Endothelial cell of umbilical vein (primary cell): ENCODE measurements around the gene HSD17B11. TPM values are rescaled to one million over a fixed set of nuclear protein-coding genes. Genes with fewer than 3 reads are reported as not detected.

Experiments used
- BruUV-seq: library from RNA; stranded (reverse); fragments of 400-500 nt; replicated peaks from 2 replicates; lab custom pipeline; 2021; lab: Mats Ljungman, UMichigan
- CTCF ChIA-PET: fragments of 300-600, 350-600 bp; sonication (Branson Sonifier 250); formaldehyde crosslinking; loops from one replicate; lab custom pipeline; 2021; ENCODE audit warnings: antibody characterized with exemption, inconsistent platforms; lab: Charles Lee
- POLR2A ChIA-PET: fragments of 300-600, 350-600 bp; sonication (Branson Sonifier 250); formaldehyde crosslinking; loops from one replicate; lab custom pipeline; 2021; ENCODE audit warnings: antibody characterized with exemption, inconsistent platforms; lab: Charles Lee
- DNase-seq: peaks from one replicate; pipeline ENCODE4 v3.0.0-alpha.2; 2011; ENCODE audit warnings: low read depth, low spot score
- FAIRE-seq: peaks from 2 replicates; lab custom pipeline; 2011; peaks lifted over from hg19 to GRCh38; lab: Jason Lieb, UNC
- H2AFZ ChIP-seq: 2 replicates; pipeline ENCODE4 v1.6.0; 2012; ENCODE audit warnings: low read depth, low read length, control low read depth, inconsistent platforms
- H3K27ac ChIP-seq: 2 replicates; pipeline ENCODE4 v1.5.1; 2011; ENCODE audit warnings: low read depth, mild to moderate bottlenecking, control low read depth, low read length, moderate library complexity; ENCODE audit not compliant: insufficient read depth
- H3K27me3 ChIP-seq, 2 experiments: 2 replicates each; pipeline versions ENCODE4 v1.6.0 to v1.6.1; 2011; ENCODE audit warnings: low read length in 2 of 2, mixed read lengths in 1 of 2; ENCODE audit not compliant: control insufficient read depth in 2 of 2, insufficient read depth in 2 of 2
- H3K36me3 ChIP-seq, 2 experiments: 2 replicates in 1 of 2; 3 replicates in 1 of 2; pipeline ENCODE4 v1.5.1; 2011; ENCODE audit warnings: low read length in 2 of 2, mild to moderate bottlenecking in 1 of 2, moderate library complexity in 1 of 2; ENCODE audit not compliant: control insufficient read depth in 2 of 2, insufficient read depth in 2 of 2; ENCODE audit errors: extremely low read depth in 1 of 2
- H3K4me1 ChIP-seq: 3 replicates; pipeline ENCODE4 v1.5.1; 2011; ENCODE audit warnings: mild to moderate bottlenecking, low read length; ENCODE audit not compliant: control insufficient read depth, insufficient read depth; ENCODE audit errors: extremely low read depth
- H3K4me2 ChIP-seq: 2 replicates; pipeline ENCODE4 v1.6.1; 2011; ENCODE audit warnings: low read length, control low read depth, mixed read lengths; ENCODE audit not compliant: insufficient read depth
- H3K4me3 ChIP-seq, 3 experiments: fragments of 200-600 bp in 1 of 3; sonication (generic), shearing (Covaris generic) in 1 of 3; replicated peaks in 1 of 3; 2 replicates each; pipeline ENCODE4 v1.5.1; 2011 to 2016; ENCODE audit warnings: control low read depth in 3 of 3, low read length in 3 of 3, mild to moderate bottlenecking in 2 of 3, inconsistent platforms in 1 of 3, low read depth in 1 of 3, moderate library complexity in 1 of 3; ENCODE audit not compliant: insufficient read depth in 1 of 3
- H3K79me2 ChIP-seq: 2 replicates; pipeline ENCODE4 v1.6.0; 2012; ENCODE audit warnings: low read length, inconsistent platforms; ENCODE audit not compliant: control insufficient read depth, insufficient read depth
- H3K9ac ChIP-seq: replicated peaks from 2 replicates; pipeline ENCODE3; 2011; ENCODE audit warnings: low read length, control low read depth; ENCODE audit not compliant: insufficient read depth; ENCODE audit errors: extremely low read depth
- H3K9me1 ChIP-seq: replicated peaks from 3 replicates; pipeline ENCODE4 v1.6.0; 2011; ENCODE audit warnings: mild to moderate bottlenecking, low read length; ENCODE audit not compliant: control insufficient read depth, insufficient read depth; ENCODE audit errors: extremely low read depth
- H3K9me3 ChIP-seq: replicated peaks from 2 replicates; pipeline ENCODE4 v1.5.1; 2012; ENCODE audit warnings: low read length, inconsistent platforms; ENCODE audit not compliant: control insufficient read depth, insufficient read depth
- H4K20me1 ChIP-seq: replicated peaks from 2 replicates; pipeline ENCODE3; 2011; ENCODE audit warnings: mild to moderate bottlenecking, low read length; ENCODE audit not compliant: control insufficient read depth, insufficient read depth; ENCODE audit errors: extremely low read depth
- EZH2 ChIP-seq: IDR thresholded peaks from 2 replicates; pipeline ENCODE4 v1.6.1; 2012; ENCODE audit warnings: borderline replicate concordance, low read depth, mild to moderate bottlenecking, moderate library complexity, low read length, inconsistent platforms; ENCODE audit not compliant: severe bottlenecking
- FOS ChIP-seq: IDR thresholded peaks from 2 replicates; pipeline ENCODE4 v1.6.1; 2011; ENCODE audit warnings: mild to moderate bottlenecking, low read length, moderate library complexity, borderline replicate concordance; ENCODE audit not compliant: insufficient read depth
- GATA2 ChIP-seq: IDR thresholded peaks from 2 replicates; pipeline ENCODE4 v1.7.0; 2011; ENCODE audit warnings: low read depth, mild to moderate bottlenecking, moderate library complexity, mixed read lengths, low read length; ENCODE audit not compliant: insufficient read length, insufficient read depth
- JUN ChIP-seq: IDR thresholded peaks from 2 replicates; pipeline ENCODE4 v1.6.1; 2011; ENCODE audit warnings: borderline replicate concordance, low read depth; ENCODE audit not compliant: insufficient read length, insufficient read depth
- MYC ChIP-seq: IDR thresholded peaks from one replicate; pipeline ENCODE4 v1.6.1; 2011; ENCODE audit warnings: mild to moderate bottlenecking, low read depth, low read length
- POLR2A ChIP-seq: IDR thresholded peaks from 2 replicates; pipeline ENCODE4 v1.6.1; 2012; ENCODE audit warnings: low read depth, mild to moderate bottlenecking, control low read depth, low read length
- POLR2AphosphoS5 ChIP-seq: IDR thresholded peaks from 2 replicates; pipeline ENCODE4 v1.6.1; 2012; ENCODE audit warnings: low read depth, mild to moderate bottlenecking, control low read depth, low read length, moderate library complexity; ENCODE audit not compliant: insufficient read depth
- dilution Hi-C: fragments of 300-500 bp; cut with MboI; formaldehyde crosslinking; loops from one replicate; pipeline ENCODE4 v1.15.0; 2019; ENCODE audit warnings: low sequenced_read_pairs; ENCODE audit not compliant: extremely low pct_ligation_motif_present
- intact Hi-C: fragments of 100-400 bp; cut with micrococcal nuclease; formaldehyde crosslinking; loops from one replicate; pipeline ENCODE4 v1.10.0; 2022
- polyA plus RNA-seq, 4 experiments: library from polyadenylated mRNA; depleted of rRNA in 3 of 4; stranded (reverse) in 3 of 4; unstranded in 1 of 4; fragments of >200 nt; gene quantifications; 2 replicates each; pipeline versions ENCODE4 v1.2.1 to v1.2.3, GENCODE V29; 2011 to 2012; ENCODE audit warnings: missing spikeins in 1 of 4
- total RNA-seq: library from RNA; stranded (reverse); gene quantifications from 2 replicates; pipeline ENCODE4 v1.2.3, GENCODE V29; 2021
- TF ChIP-seq, protein P1 (sequence below): IDR thresholded peaks from 2 replicates; pipeline ENCODE4 v1.6.1; 2011; ENCODE audit not compliant: insufficient read depth, insufficient read length
- TF ChIP-seq, protein P2 (sequence below), 2 donors: IDR thresholded peaks; 1 replicate in 1 of 2; 2 replicates in 1 of 2; pipeline ENCODE4 v1.5.1; 2011; ENCODE audit warnings: low read length in 2 of 2, mild to moderate bottlenecking in 2 of 2, moderate library complexity in 2 of 2, control low read depth in 1 of 2, inconsistent platforms in 1 of 2, low read depth in 1 of 2; ENCODE audit not compliant: insufficient read depth in 1 of 2; ENCODE audit errors: extremely low read depth in 1 of 2

HSD17B11 gene
- total and polyA plus RNA-seq, 2 donors (not counting 3 experiments of a cell fraction or from before 2014, with no cell fraction given): 10.7 to 21.1 TPM

DNA sequence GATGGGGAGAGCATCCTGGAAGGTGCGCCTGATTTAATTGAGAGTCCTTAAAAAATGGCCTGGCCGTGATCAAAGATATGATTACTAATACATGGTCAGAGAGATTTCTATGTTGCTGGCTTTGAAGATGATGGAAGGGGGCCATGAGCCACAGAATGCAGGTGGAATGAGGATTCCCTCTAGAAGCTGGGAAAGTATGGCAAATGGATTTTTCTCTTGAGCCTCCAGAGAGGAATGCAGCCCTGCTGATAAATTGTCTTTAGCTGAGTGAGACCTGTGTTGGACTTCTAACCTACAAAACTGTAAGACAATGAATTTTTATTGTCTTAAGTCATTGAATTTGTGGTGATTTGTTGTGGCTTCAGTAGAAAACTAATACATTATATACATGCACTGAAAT, 39.0 kb upstream of the HSD17B11 start:
- dilution Hi-C loops: no loop called here
- no TSS peak for BruUV-seq
- Histone ChIP-seq H3K27ac (no peak overlapping the region), H3K9ac (no peak overlapping the region), H3K9me3 (no peaks in the 10 kb centered on the region), H3K4me3 (no peak overlapping the region), H3K4me1 (no peaks in the 10 kb centered on the region), H2AFZ (no peak overlapping the region), H3K79me2 (peaks cover 55% of the 10 kb centered on the region), H3K27me3 (no peaks in the 10 kb centered on the region), H3K4me2 (no peak overlapping the region), H4K20me1 (peaks cover 3% of the 10 kb centered on the region), H3K9me1 (no peaks in the 10 kb centered on the region), H3K36me3 (no peaks in the 10 kb centered on the region)
- POLR2A ChIA-PET: no interaction called here
- intact Hi-C loops: no loop called here
- CTCF ChIA-PET: no interaction called here
- DNase-seq (no peak), FAIRE-seq (no peak)
- TF ChIP-seq POLR2AphosphoS5: no peak
- no peak for TF ChIP-seq JUN
- TF ChIP-seq POLR2A: no peak
- TF ChIP-seq, protein P1, sequence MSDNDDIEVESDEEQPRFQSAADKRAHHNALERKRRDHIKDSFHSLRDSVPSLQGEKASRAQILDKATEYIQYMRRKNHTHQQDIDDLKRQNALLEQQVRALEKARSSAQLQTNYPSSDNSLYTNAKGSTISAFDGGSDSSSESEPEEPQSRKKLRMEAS: no peak
- TF ChIP-seq MYC: no peak
- TF ChIP-seq, protein P2, sequence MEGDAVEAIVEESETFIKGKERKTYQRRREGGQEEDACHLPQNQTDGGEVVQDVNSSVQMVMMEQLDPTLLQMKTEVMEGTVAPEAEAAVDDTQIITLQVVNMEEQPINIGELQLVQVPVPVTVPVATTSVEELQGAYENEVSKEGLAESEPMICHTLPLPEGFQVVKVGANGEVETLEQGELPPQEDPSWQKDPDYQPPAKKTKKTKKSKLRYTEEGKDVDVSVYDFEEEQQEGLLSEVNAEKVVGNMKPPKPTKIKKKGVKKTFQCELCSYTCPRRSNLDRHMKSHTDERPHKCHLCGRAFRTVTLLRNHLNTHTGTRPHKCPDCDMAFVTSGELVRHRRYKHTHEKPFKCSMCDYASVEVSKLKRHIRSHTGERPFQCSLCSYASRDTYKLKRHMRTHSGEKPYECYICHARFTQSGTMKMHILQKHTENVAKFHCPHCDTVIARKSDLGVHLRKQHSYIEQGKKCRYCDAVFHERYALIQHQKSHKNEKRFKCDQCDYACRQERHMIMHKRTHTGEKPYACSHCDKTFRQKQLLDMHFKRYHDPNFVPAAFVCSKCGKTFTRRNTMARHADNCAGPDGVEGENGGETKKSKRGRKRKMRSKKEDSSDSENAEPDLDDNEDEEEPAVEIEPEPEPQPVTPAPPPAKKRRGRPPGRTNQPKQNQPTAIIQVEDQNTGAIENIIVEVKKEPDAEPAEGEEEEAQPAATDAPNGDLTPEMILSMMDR (IDR thresholded peaks at IDR 0.05; ENCODE audit: extremely low read depth in 1 of 2, insufficient read depth in 1 of 2, low read depth in 1 of 2, low read length in 2 of 2): no peak
- TF ChIP-seq EZH2: no peak
- no peak for TF ChIP-seq GATA2
- no peak for TF ChIP-seq FOS
